ENCODE results near the gene GALNTL6.

The GALNTL6 gene

GRCh38 chr4:171993247-171993646, 180.0 kb downstream of the GALNTL6 start:
- DNase-seq (ENCODE audit: low read depth in 2 of 2) = no peak

- DNase-seq (ENCODE audit: low read depth in 2 of 2) = no peak
These were observed 194.7 kb downstream of the GALNTL6 start for GRCh38 chr4:172007889-172008288.

- DNase-seq (ENCODE audit: low read depth in 2 of 2) = no peak
These were observed 196.4 kb downstream of the GALNTL6 start for GRCh38 chr4:172009446-172010230.

- DNase-seq (ENCODE audit: low read depth in 2 of 2) = no peak
These were observed 198.0 kb downstream of the GALNTL6 start for GRCh38 chr4:172011196-172011595.

GRCh38 chr4:172018358-172018757, 205.2 kb downstream of the GALNTL6 start:
- DNase-seq (ENCODE audit: low read depth in 2 of 2) = no peak

- no peak for DNase-seq (ENCODE audit: low read depth in 2 of 2)
These were observed 222.4 kb downstream of the GALNTL6 start for GRCh38 chr4:172035562-172035961.

- no peak for DNase-seq (ENCODE audit: low read depth in 2 of 2)
These were observed 227.6 kb downstream of the GALNTL6 start for GRCh38 chr4:172040766-172041165.

- no peak for DNase-seq (ENCODE audit: low read depth in 2 of 2)
These were observed 229.5 kb downstream of the GALNTL6 start for GRCh38 chr4:172042714-172043114.

GRCh38 chr4:172045981-172046380, 232.8 kb downstream of the GALNTL6 start:
- DNase-seq (ENCODE audit: low read depth in 2 of 2) = no peak

- no peak for DNase-seq (ENCODE audit: low read depth in 2 of 2)
These were observed 235.5 kb downstream of the GALNTL6 start for GRCh38 chr4:172048666-172049065.

- DNase-seq (ENCODE audit: low read depth in 2 of 2) = no peak
These were observed 237.7 kb downstream of the GALNTL6 start for GRCh38 chr4:172050911-172051310.

GRCh38 chr4:172055046-172055445, 241.8 kb downstream of the GALNTL6 start:
- DNase-seq (ENCODE audit: low read depth in 2 of 2) = no peak

GRCh38 chr4:172055498-172055897, 242.3 kb downstream of the GALNTL6 start:
- no peak for DNase-seq (ENCODE audit: low read depth in 2 of 2)

- no peak for DNase-seq (ENCODE audit: low read depth in 2 of 2)
These were observed 248.0 kb downstream of the GALNTL6 start for GRCh38 chr4:172061204-172061603.

- DNase-seq (ENCODE audit: low read depth in 2 of 2) = no peak
These were observed 255.3 kb downstream of the GALNTL6 start for GRCh38 chr4:172068506-172068905.

GRCh38 chr4:172073590-172073989, 260.4 kb downstream of the GALNTL6 start:
- DNase-seq (ENCODE audit: low read depth in 2 of 2) = no peak

- DNase-seq (ENCODE audit: low read depth in 2 of 2) = no peak
These were observed 270.1 kb downstream of the GALNTL6 start for GRCh38 chr4:172083272-172083671.

GRCh38 chr4:172088556-172088955, 275.4 kb downstream of the GALNTL6 start:
- no peak for DNase-seq (ENCODE audit: low read depth in 2 of 2)

GRCh38 chr4:172095161-172095560, 282.0 kb downstream of the GALNTL6 start:
- no peak for DNase-seq (ENCODE audit: low read depth in 2 of 2)

GRCh38 chr4:172096786-172097185, 283.6 kb downstream of the GALNTL6 start:
- DNase-seq (ENCODE audit: low read depth in 2 of 2) = no peak

GRCh38 chr4:172099376-172099775, 286.2 kb downstream of the GALNTL6 start:
- no peak for DNase-seq (ENCODE audit: low read depth in 2 of 2)

GRCh38 chr4:172103456-172103855, 290.3 kb downstream of the GALNTL6 start:
- no peak for DNase-seq (ENCODE audit: low read depth in 2 of 2)

GRCh38 chr4:172104539-172104938, 291.3 kb downstream of the GALNTL6 start:
- no peak for DNase-seq (ENCODE audit: low read depth in 2 of 2)

GRCh38 chr4:172105918-172106317, 292.7 kb downstream of the GALNTL6 start:
- no peak for DNase-seq (ENCODE audit: low read depth in 2 of 2)

Measured in stimulated activated CD8-positive, alpha-beta memory T cell treated with anti-CD3 and anti-CD28 coated beads, Interleukin-15, amount 100 ng/mL, for 48 hours (primary cell).